HK-2 (cell line): Measurements from ENCODE around the gene LGALS12.
"Not testable (repeated sequence)": the region's sequence is repeated elsewhere in the genome, so short reads cannot be mapped to it uniquely, and the experiment has no call there.

Source experiments
- DNase-seq: peaks from one replicate; pipeline ENCODE4 v3.0.0-alpha.2; 2018; ENCODE audit not compliant: unreplicated experiment

LGALS12 gene

DNA sequence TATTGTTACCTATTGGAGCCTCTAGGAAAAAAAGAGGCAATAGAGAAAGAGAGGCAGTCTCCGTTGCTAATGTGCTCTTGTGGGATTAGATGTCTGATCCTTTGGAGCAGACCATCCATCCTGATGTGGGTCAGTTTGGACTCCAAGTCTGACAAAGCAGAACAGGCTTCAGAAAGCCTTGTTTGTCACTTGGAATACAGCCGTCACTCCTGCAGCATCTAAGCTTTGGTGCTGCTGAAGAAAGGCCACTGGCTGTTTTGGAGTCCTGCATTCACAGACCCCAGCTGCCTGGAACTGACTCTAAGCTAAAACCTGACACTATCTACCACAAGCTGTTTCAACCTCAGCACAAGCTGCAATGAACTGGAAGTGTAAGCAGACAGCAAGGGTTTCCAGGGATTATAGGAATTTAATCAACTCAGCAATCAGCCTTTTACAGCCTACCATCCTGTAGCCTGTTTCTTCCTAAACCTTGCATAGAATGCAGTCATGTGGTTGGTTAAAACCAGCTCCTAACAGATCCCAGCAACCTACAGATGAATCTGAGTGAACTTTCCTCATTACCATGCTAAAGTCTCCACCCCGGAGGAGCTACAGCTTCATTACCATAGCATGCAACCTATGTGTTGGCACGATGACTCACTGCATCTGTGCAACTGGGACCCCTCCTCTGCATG is 27.1 kb downstream of the LGALS12 start:
- no peak for DNase-seq

DNA sequence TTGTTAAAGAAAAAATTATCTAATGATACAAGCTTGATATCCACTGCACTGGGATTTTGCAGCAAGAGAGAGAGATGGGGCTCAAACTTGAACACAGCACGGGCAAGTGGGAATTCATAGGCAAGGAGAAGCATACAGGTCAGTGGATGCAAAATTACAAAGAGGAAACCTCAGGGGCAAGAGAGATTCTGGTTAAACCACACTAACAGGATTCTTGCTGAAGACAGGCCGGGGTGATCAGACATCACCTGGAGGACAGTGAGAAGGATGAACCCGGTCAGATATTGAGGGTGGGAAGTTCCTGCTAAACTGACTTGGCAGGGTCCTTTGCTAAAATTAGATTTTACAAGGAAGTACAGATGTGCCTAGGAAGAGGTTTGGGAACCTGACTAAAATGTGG is 28.2 kb downstream of the LGALS12 start:
- DNase-seq: no peak

GRCh38 chr11:63534895-63535461 is 29.1 kb downstream of the LGALS12 start:
- no peak for DNase-seq

DNA sequence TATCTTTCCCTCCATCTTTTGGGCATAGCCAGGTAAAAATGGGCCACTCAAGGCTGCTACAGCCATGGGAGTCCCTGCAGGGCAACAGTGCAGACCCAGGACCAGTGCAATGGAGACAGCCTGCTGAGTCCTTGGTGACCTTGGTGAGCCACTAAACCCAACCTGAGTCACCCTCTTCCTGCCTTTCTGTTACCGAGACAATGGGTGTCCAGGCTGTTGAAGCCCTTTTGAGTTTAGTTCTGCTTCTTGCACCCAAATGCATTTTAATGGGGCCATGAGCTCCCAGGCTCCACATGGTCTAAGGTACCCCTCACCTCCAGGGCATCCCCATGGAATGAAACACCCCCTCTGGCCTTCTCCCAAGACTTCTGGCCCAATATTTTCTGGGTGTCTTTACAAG is 29.9 kb downstream of the LGALS12 start:
- DNase-seq: no peak

- peak; percentile 18 for DNase-seq
Measured at GRCh38 chr11:63536669-63537292, 30.9 kb downstream of the LGALS12 start, which contains the start of gene PLAAT4. PLAAT4 (plus strand) TSS chr11:63536808; CDS start chr11:63536869, 61 bp downstream.

DNA sequence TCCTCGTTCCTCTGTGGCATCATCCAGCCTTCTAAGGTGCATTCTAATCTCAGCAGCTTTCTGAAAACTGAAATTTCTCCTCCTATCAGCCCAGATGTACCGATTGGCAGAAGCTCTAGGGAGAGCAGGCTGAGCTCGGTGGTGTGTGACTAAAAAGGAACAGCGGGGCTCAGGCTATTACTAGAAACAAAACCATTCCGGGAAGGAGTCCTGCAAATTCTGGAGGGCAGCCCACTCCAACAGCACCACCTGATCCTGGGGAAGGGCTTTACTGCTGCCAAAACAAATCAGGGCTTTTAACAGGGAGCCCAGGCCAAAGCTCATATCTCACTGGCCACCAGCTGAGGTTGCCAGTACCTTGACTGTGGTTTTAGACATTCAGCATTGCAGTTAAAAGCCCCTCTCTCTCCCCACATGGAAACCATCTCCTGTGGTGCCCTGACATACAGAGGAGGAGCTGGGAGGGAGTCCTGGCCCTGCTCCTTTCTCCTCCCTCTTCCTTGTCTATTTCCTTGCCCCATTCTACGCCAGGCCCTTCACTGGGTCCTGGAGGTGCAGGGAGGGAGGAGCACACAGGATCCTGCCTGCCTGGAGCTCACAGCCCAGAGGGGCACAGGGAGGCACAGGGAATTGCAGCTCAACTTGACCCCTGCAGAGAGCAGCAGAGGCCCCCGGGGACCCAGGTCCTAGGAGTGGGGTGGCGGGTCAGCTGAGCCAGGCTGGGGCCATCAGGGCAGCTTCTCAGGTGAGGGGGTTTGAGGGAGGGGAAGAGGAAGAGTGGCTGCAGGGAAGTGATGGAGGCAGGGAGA is 31.6 kb downstream of the LGALS12 start:
- DNase-seq: no peak

- DNase-seq: not testable (repeated sequence)
Measured at GRCh38 chr11:63542506-63542905, 36.6 kb downstream of the LGALS12 start.

DNA sequence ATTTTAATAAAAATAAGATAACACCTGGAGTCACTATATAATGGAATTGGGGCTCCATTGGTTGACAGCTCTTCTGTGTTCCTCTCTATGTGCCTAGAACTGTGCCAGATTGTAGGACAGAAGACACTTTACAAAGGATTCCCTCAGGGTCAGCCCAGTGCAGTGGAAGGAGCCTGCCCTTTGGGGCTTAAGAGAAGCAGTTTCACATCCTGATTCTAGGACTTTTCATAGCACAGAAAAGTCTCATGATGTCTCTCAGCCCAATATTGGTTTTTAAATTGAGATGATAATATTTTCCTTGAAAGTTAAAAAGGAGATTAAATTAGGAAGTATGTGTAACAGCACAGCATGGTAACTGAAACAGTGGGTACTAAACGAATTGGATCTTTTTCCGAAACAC is 37.8 kb downstream of the LGALS12 start:
- DNase-seq: no peak

- no peak for DNase-seq
Measured at GRCh38 chr11:63547061-63547460, 41.2 kb downstream of the LGALS12 start.

DNA sequence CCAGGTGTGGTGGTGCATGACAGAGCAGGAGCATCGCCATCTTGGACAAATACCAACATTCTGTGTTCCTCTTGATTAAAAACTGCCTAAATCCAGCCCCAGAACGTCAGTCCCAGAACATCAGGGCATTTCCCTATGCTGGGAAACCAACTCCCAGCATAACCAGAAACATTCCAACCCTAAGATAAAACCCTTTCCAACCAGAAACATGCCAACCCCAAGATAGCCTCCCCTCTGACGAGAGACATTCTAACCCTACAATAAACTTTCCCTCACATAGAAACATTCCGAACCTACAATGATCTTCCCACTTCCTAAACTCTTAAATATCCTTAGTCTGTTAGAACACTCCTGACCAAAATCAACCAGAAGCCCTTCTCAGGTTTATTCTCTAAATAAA is 42.3 kb downstream of the LGALS12 start:
- no peak for DNase-seq

- no peak for DNase-seq
Measured at GRCh38 chr11:63549411-63549810, 43.5 kb downstream of the LGALS12 start.

GRCh38 chr11:63550156-63550700 is 44.3 kb downstream of the LGALS12 start:
- not testable (repeated sequence) for DNase-seq

DNA sequence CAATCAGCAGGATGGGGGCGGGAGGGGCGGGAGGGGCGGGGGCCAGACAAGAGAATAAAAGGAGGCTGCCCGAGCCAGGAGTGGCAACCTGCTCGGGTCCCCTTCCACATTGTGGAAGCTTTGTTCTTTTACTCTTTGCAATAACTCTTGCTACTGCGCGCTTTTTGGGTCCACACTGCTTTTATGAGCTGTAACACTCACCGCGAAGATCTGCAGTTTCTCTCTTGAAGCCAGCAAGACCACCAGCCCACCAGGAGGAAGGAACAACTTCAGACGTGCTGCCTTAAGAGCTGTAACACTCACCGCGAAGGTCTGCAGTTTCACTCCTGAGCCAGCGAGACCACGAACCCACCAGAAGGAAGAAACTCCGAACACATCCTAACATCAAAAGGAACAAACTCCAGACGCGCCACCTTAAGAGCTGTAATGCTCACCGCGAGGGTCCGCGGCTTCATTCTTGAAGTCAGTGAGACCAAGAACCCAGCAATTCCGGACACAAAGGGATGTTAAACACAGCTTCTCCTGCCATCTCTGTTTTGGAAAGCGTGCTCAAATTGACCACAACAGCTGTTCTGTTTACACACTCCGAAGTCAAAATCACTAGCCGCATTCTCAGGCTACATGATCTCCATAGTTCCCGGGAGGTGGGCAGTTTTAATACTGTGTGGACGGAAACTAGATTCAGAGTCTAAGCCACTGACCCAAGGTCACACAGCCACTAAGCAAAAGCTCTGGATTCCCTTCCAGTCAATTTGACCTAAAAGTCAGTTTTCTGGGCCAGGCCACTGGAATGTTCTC is 45.4 kb downstream of the LGALS12 start:
- DNase-seq: no peak

GRCh38 chr11:63551889-63552266 is 46.0 kb downstream of the LGALS12 start:
- no peak for DNase-seq

DNA sequence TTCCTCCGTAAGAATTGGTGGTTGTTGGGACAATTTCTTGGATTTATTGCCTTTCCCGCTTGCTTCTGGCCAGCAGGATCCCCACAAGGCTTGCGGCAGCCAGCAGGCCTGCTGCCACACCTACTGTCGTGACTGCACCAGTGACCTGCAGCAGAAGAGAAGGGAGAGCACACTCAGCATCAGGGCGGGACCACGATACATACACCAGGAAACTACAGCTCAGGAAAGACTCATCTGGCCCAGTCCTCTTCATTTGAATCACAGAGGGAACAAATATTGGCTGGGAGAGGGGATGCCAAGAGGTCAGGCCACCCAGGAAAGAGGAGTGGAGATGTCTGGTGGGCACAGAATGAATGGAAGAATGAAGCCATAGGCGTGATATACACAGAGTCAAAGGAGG is 47.0 kb downstream of the LGALS12 start:
- no peak for DNase-seq

GRCh38 chr11:63553759-63554158 is 47.9 kb downstream of the LGALS12 start:
- DNase-seq: no peak

DNA sequence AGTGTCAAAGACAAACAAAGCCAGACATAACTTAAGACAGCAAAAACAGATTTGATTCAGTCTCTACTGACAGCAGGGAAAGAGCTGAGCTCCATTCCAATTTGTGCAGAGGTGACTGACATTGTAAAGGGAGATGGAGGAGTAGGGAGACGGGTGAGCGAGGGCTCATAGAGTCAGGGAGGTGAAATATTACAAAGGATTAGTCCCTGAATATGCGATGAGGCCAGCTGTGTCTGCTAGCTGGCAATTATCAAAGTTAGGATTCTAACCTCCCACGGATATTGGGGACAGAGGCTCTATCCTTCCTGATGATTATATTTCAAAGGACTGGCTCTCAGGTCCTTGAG is 49.0 kb downstream of the LGALS12 start:
- no peak for DNase-seq

DNA sequence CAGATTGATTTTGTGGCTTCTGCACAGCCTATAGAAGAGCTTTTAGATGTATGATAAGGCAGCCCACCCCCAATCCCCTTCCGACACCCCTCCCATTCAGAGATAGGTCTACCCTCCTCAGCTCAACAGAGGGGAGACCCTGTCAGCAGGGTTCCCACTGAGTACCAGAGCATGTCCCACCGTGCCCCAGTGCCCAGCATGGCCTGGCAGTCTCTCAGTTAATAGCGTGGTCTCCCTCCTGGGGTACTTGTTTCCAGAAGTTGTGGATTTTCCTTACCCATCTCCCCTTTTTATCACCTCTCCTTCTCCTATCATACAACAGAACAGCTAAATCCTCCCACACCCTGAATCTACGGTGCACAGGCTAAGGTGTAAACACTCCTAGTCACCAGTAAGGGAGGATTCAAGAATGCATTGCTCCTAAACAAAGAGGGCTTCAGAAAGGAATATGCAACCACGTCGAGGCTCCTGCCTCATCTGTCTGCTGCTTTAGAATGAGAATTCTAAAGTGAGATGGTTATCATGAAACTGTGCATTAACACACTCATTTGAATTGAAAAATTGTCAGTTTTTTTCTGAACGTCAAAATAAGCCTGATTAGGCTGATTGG is 50.6 kb downstream of the LGALS12 start:
- no peak for DNase-seq

GRCh38 chr11:63557570-63557969 is 51.7 kb downstream of the LGALS12 start:
- DNase-seq: no peak

DNA sequence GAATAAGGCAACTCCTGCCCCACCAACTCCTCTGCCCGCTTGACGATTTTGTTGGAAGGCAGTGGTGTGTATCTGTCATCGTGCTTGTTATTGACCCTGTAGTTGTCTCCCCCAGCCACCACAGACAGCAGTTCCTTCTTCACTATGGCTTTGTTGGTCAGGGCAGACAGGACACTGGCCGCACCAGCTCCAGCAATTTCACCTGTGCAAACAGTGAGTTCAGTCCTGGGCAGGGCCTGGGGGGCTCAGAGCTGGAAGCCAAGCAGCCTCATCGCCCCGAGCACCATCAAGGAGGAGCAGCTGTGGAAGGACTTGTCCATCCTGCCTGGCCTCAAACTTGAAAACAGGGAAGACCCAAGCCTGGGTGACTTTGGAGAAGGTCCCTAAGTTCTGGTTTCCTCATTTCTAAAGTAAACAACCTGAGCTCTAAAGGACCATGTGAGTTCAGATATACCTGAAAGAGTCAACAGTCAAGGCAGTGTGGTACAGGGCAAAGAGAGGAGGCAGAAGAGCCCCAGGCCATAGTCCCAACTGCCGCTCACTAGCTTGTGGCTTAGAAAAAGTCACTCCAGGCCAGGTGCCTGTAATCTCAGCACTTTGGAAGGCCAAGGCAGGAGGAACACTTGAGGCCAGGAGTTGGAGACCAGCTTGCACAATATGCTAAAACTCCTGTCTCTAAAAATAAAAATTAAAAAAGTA is 52.7 kb downstream of the LGALS12 start:
- DNase-seq: no peak
